ENCODE results near the gene SYCP2.
"Not testable (repeated sequence)": the region's sequence is repeated elsewhere in the genome, so short reads cannot be mapped to it uniquely, and the experiment has no call there.

SYCP2 gene

DNA sequence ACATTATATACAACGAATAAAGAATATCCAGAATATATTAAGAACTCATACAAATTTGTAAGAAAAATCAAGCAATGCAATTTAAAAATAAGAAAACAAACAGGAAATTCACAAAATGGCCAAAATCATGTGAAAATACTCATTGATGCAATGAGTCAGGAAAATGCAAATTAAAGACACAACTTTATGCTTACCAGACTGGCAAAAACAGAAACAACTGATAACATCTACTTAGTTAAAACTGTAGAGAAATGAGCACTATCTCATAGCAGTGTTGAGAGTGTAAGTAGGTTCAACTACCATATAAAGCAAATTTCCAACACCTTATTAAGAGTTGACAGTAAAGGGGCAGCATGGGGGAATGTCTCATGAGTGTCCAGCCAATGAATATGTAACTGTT is 62.3 kb downstream of the SYCP2 start:
- no peak overlapping the region for H3K4me3 ChIP-seq (ENCODE audit: insufficient read length, low read depth)
- TF ChIP-seq SUZ12 (IDR thresholded peaks at IDR 0.05; ENCODE audit: extremely low read depth, insufficient read depth, insufficient read length) (no peak), YY1 (IDR thresholded peaks at IDR 0.05; ENCODE audit: insufficient read depth, insufficient read length) (no peak), ZNF274 (IDR thresholded peaks at IDR 0.05; ENCODE audit: low read depth, low read length) (no peak)
- H3K27me3 ChIP-seq (ENCODE audit: insufficient read depth, insufficient read length), result no peaks in the 10 kb centered on the region
- H3K36me3 ChIP-seq (ENCODE audit: insufficient read depth, insufficient read length, low read length), result no peaks in the 10 kb centered on the region
- no peaks in the 10 kb centered on the region for H3K4me1 ChIP-seq (ENCODE audit: insufficient read depth, insufficient read length)
- no peak overlapping the region for H3K9ac ChIP-seq (ENCODE audit: insufficient read length, low read depth)
- H3K9me3 ChIP-seq (ENCODE audit: insufficient read depth, low read length), result no peaks in the 10 kb centered on the region
- DNase-seq (ENCODE audit: low read depth, low spot score), result no peak

DNA sequence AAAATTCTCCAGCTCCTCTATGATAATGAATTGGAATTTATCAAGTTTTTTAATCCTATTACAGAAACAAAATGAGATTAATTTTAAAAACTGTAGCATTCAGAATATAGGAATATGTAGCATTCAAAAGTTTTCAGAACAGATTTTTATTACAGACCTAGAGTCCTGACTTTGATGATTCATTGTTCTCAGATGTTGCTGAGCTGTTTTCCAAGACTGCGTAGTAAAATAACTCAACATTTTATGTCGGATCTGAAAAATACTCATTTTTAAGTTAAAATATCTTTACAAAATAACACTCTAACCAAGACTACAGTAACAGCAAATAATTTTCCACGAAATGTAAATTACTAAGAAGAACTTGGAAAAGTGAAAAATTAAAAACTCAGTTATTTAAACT is 67.1 kb downstream of the SYCP2 start:
- Histone ChIP-seq H3K4me3 (ENCODE audit: insufficient read length, low read depth) (no peak overlapping the region), H3K27me3 (ENCODE audit: insufficient read depth, insufficient read length) (no peaks in the 10 kb centered on the region), H3K9me3 (ENCODE audit: insufficient read depth, low read length) (no peaks in the 10 kb centered on the region), H3K9ac (ENCODE audit: insufficient read length, low read depth) (no peak overlapping the region), H3K4me1 (ENCODE audit: insufficient read depth, insufficient read length) (no peaks in the 10 kb centered on the region), H3K36me3 (ENCODE audit: insufficient read depth, insufficient read length, low read length) (no peaks in the 10 kb centered on the region)
- TF ChIP-seq ZNF274 (IDR thresholded peaks at IDR 0.05; ENCODE audit: low read depth, low read length) (no peak), YY1 (IDR thresholded peaks at IDR 0.05; ENCODE audit: insufficient read depth, insufficient read length) (no peak), SUZ12 (IDR thresholded peaks at IDR 0.05; ENCODE audit: extremely low read depth, insufficient read depth, insufficient read length) (no peak)
- no peak for DNase-seq (ENCODE audit: low read depth, low spot score)

- Histone ChIP-seq H3K9ac (ENCODE audit: insufficient read length, low read depth) (no peak overlapping the region), H3K4me1 (ENCODE audit: insufficient read depth, insufficient read length) (no peaks in the 10 kb centered on the region), H3K9me3 (ENCODE audit: insufficient read depth, low read length) (no peaks in the 10 kb centered on the region), H3K27me3 (ENCODE audit: insufficient read depth, insufficient read length) (no peaks in the 10 kb centered on the region), H3K36me3 (ENCODE audit: insufficient read depth, insufficient read length, low read length) (no peaks in the 10 kb centered on the region), H3K4me3 (ENCODE audit: insufficient read length, low read depth) (no peak overlapping the region)
- no peak for DNase-seq (ENCODE audit: low read depth, low spot score)
- TF ChIP-seq SUZ12 (IDR thresholded peaks at IDR 0.05; ENCODE audit: extremely low read depth, insufficient read depth, insufficient read length) (no peak), YY1 (IDR thresholded peaks at IDR 0.05; ENCODE audit: insufficient read depth, insufficient read length) (no peak), ZNF274 (IDR thresholded peaks at IDR 0.05; ENCODE audit: low read depth, low read length) (no peak)
Observed at GRCh38 chr20:59864726-59865125, 68.7 kb downstream of the SYCP2 start.

- Histone ChIP-seq H3K36me3 (ENCODE audit: insufficient read depth, insufficient read length, low read length) (no peaks in the 10 kb centered on the region), H3K9ac (ENCODE audit: insufficient read length, low read depth) (no peak overlapping the region), H3K4me1 (ENCODE audit: insufficient read depth, insufficient read length) (no peaks in the 10 kb centered on the region), H3K9me3 (ENCODE audit: insufficient read depth, low read length) (no peaks in the 10 kb centered on the region), H3K27me3 (ENCODE audit: insufficient read depth, insufficient read length) (no peaks in the 10 kb centered on the region), H3K4me3 (ENCODE audit: insufficient read length, low read depth) (no peak overlapping the region)
- DNase-seq (ENCODE audit: low read depth, low spot score), result no peak
- TF ChIP-seq YY1 (IDR thresholded peaks at IDR 0.05; ENCODE audit: insufficient read depth, insufficient read length), result no peak
- TF ChIP-seq SUZ12 (IDR thresholded peaks at IDR 0.05; ENCODE audit: extremely low read depth, insufficient read depth, insufficient read length), result no peak
- no peak for TF ChIP-seq ZNF274 (IDR thresholded peaks at IDR 0.05; ENCODE audit: low read depth, low read length)
Observed at GRCh38 chr20:59863058-59863457, 70.4 kb downstream of the SYCP2 start.

- H3K4me3 ChIP-seq (ENCODE audit: insufficient read length, low read depth), result no peak overlapping the region
- no peaks in the 10 kb centered on the region for H3K27me3 ChIP-seq (ENCODE audit: insufficient read depth, insufficient read length)
- no peak overlapping the region for H3K9ac ChIP-seq (ENCODE audit: insufficient read length, low read depth)
- DNase-seq (ENCODE audit: low read depth, low spot score), result no peak
- no peaks in the 10 kb centered on the region for H3K36me3 ChIP-seq (ENCODE audit: insufficient read depth, insufficient read length, low read length)
- H3K4me1 ChIP-seq (ENCODE audit: insufficient read depth, insufficient read length), result no peaks in the 10 kb centered on the region
- no peak for TF ChIP-seq YY1 (IDR thresholded peaks at IDR 0.05; ENCODE audit: insufficient read depth, insufficient read length)
- no peak for TF ChIP-seq ZNF274 (IDR thresholded peaks at IDR 0.05; ENCODE audit: low read depth, low read length)
- no peak for TF ChIP-seq SUZ12 (IDR thresholded peaks at IDR 0.05; ENCODE audit: extremely low read depth, insufficient read depth, insufficient read length)
- H3K9me3 ChIP-seq (ENCODE audit: insufficient read depth, low read length), result no peaks in the 10 kb centered on the region; the same call in 1 of the 2 replicates
Observed at GRCh38 chr20:59861401-59861800, 72.0 kb downstream of the SYCP2 start.

DNA sequence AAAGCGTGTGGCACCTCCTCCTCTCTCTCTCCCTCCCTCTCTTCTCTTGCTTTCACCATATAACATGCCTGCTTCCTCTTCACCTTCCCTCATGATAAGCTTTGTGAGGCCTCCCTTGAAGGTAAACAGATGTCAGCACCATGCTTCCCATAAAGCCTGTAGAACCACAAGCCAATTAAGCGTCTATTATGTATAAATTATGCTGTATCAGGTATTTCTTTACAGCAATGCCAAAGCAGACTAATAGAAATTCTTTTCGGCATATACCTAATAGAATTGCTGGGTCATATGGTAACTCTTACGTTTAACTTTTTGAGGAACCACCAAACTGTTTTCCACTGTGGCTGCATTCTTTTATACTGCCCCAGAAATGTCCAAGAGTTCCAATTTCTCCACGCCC is 75.0 kb downstream of the SYCP2 start:
- TF ChIP-seq ZNF274 (IDR thresholded peaks at IDR 0.05; ENCODE audit: low read depth, low read length) (no peak), SUZ12 (IDR thresholded peaks at IDR 0.05; ENCODE audit: extremely low read depth, insufficient read depth, insufficient read length) (no peak), YY1 (IDR thresholded peaks at IDR 0.05; ENCODE audit: insufficient read depth, insufficient read length) (no peak)
- H3K36me3 ChIP-seq (ENCODE audit: insufficient read depth, insufficient read length, low read length), result no peaks in the 10 kb centered on the region

GRCh38 chr20:59857966-59858365 is 75.5 kb downstream of the SYCP2 start:
- Histone ChIP-seq H3K4me3 (ENCODE audit: insufficient read length, low read depth) (no peak overlapping the region), H3K9me3 (ENCODE audit: insufficient read depth, low read length) (no peaks in the 10 kb centered on the region; the same call in 1 of the 2 replicates), H3K27me3 (ENCODE audit: insufficient read depth, insufficient read length) (no peaks in the 10 kb centered on the region), H3K9ac (ENCODE audit: insufficient read length, low read depth) (no peak overlapping the region), H3K36me3 (ENCODE audit: insufficient read depth, insufficient read length, low read length) (no peaks in the 10 kb centered on the region), H3K4me1 (ENCODE audit: insufficient read depth, insufficient read length) (no peaks in the 10 kb centered on the region)
- no peak for TF ChIP-seq SUZ12 (IDR thresholded peaks at IDR 0.05; ENCODE audit: extremely low read depth, insufficient read depth, insufficient read length)
- no peak for TF ChIP-seq ZNF274 (IDR thresholded peaks at IDR 0.05; ENCODE audit: low read depth, low read length)
- TF ChIP-seq YY1 (IDR thresholded peaks at IDR 0.05; ENCODE audit: insufficient read depth, insufficient read length), result no peak
- no peak for DNase-seq (ENCODE audit: low read depth, low spot score)

More for the DNA sequence above, 75.0 kb downstream of the SYCP2 start:
- no peaks in the 10 kb centered on the region for H3K4me1 ChIP-seq (ENCODE audit: insufficient read depth, insufficient read length)
- DNase-seq (ENCODE audit: low read depth, low spot score), result no peak
- H3K4me3 ChIP-seq (ENCODE audit: insufficient read length, low read depth), result no peak overlapping the region
- no peaks in the 10 kb centered on the region; the same call in 1 of the 2 replicates for H3K9me3 ChIP-seq (ENCODE audit: insufficient read depth, low read length)
- H3K9ac ChIP-seq (ENCODE audit: insufficient read length, low read depth), result no peak overlapping the region
- no peaks in the 10 kb centered on the region for H3K27me3 ChIP-seq (ENCODE audit: insufficient read depth, insufficient read length)

DNA sequence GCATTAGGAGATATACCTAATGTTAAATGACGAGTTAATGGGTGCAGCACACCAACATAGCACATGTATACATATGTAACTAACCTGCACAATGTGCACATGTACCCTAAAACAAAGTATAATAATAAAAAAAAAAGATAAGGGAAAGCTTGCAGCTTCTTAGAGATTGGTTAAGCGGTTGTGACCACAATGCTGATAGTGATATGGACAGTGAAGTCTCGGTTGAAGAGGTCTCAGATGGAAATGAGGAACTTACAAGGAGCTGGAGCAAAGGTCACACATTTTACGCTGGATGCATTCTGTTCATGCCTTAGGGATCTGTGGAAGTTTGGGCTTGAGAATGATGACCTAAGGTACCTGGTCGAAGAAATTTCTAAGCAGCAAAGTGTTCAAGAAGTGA is 76.5 kb downstream of the SYCP2 start:
- not testable (repeated sequence) for H3K4me3 ChIP-seq (ENCODE audit: insufficient read length, low read depth); H3K27me3 ChIP-seq (ENCODE audit: insufficient read depth, insufficient read length); H3K36me3 ChIP-seq (ENCODE audit: insufficient read depth, insufficient read length, low read length); DNase-seq (ENCODE audit: low read depth, low spot score); H3K9ac ChIP-seq (ENCODE audit: insufficient read length, low read depth); H3K4me1 ChIP-seq (ENCODE audit: insufficient read depth, insufficient read length); H3K9me3 ChIP-seq (ENCODE audit: insufficient read depth, low read length)

- not testable (repeated sequence) for H3K36me3 ChIP-seq (ENCODE audit: insufficient read depth, insufficient read length, low read length); H3K27me3 ChIP-seq (ENCODE audit: insufficient read depth, insufficient read length)
Observed at GRCh38 chr20:59856526-59856925, 76.9 kb downstream of the SYCP2 start.

More at GRCh38 chr20:59856526-59856925, 76.9 kb downstream of the SYCP2 start:
- H3K4me3 ChIP-seq (ENCODE audit: insufficient read length, low read depth); H3K9ac ChIP-seq (ENCODE audit: insufficient read length, low read depth); H3K4me1 ChIP-seq (ENCODE audit: insufficient read depth, insufficient read length); H3K9me3 ChIP-seq (ENCODE audit: insufficient read depth, low read length); DNase-seq (ENCODE audit: low read depth, low spot score): not testable (repeated sequence)
